K562 (cell line): Measurements from ENCODE around the gene DAP. TPM values are rescaled to one million over a fixed set of nuclear protein-coding genes. Genes with fewer than 3 reads are reported as not detected.

Experiments
- ATAC-seq: fragments of 200-7000 bp; cut with Tn5 transposase; 3 replicates; pipeline ENCODE4 v1.9.1; 2020; ENCODE audit warnings: moderate library complexity
- BruUV-seq: library from RNA; stranded (reverse); fragments of 400-500 nt; replicated peaks from 2 replicates; lab custom pipeline; 2021; lab: Mats Ljungman, UMichigan
- CTCF ChIA-PET: fragments of 300-600 bp; formaldehyde crosslinking; extraction: SDS; loops from one replicate; lab custom pipeline; 2021; ENCODE audit warnings: low intra/inter-chr PET ratio; lab: Yijun Ruan, JAX
- POLR2A ChIA-PET: fragments of 300-600, 350-650 bp; sonication (Branson Sonifier 250); formaldehyde crosslinking; extraction: SDS; loops from one replicate; lab custom pipeline; 2021; ENCODE audit warnings: antibody characterized with exemption, inconsistent platforms; lab: Yijun Ruan, JAX
- DNase-seq, 4 experiments: peaks; one replicate each; pipeline versions ENCODE4 v3.0.0 to v3.0.0-alpha.2; 2011 to 2018; ENCODE audit warnings: low spot score in 3 of 4, mixed read lengths in 3 of 4; ENCODE audit errors: extremely low read depth in 1 of 4
- FAIRE-seq: peaks from 2 replicates; lab custom pipeline; 2011; peaks lifted over from hg19 to GRCh38; lab: Jason Lieb, UNC
- H2AFZ ChIP-seq: 2 replicates; pipeline ENCODE4 v1.6.0; 2011; ENCODE audit warnings: low read depth, low read length, control low read depth, inconsistent platforms
- H3K27ac ChIP-seq: fragments of 200-600 bp; 3 replicates; pipeline ENCODE4 v1.8.0; 2011; ENCODE audit warnings: low read depth, mild to moderate bottlenecking, control low read depth, inconsistent platforms, low read length, moderate library complexity, mixed read lengths; ENCODE audit errors: extremely low read depth
- H3K27me3 ChIP-seq, 2 experiments: fragments of 300-600 bp in 1 of 2; 2 replicates in 1 of 2; 3 replicates in 1 of 2; pipeline versions ENCODE4 v1.6.0 to v1.8.0; 2011; ENCODE audit warnings: inconsistent platforms in 2 of 2, low read length in 2 of 2, mild to moderate bottlenecking in 1 of 2, mixed read lengths in 1 of 2, moderate library complexity in 1 of 2; ENCODE audit not compliant: control insufficient read depth in 2 of 2, insufficient read depth in 2 of 2
- H3K36me3 ChIP-seq: fragments of 300-600 bp; 3 replicates; pipeline ENCODE4 v1.8.0; 2011; ENCODE audit warnings: mild to moderate bottlenecking, low read length, inconsistent platforms; ENCODE audit not compliant: control insufficient read depth, insufficient read depth
- H3K4me1 ChIP-seq, 2 experiments: fragments of 200-600 bp in 1 of 2; replicated peaks in 1 of 2; 2 replicates in 1 of 2; 3 replicates in 1 of 2; pipeline versions ENCODE4 v1.5.1 to v1.8.0; 2011; ENCODE audit warnings: inconsistent platforms in 2 of 2, low read length in 2 of 2, mild to moderate bottlenecking in 1 of 2, mixed read lengths in 1 of 2, moderate library complexity in 1 of 2; ENCODE audit not compliant: control insufficient read depth in 2 of 2, insufficient read depth in 2 of 2
- H3K4me2 ChIP-seq: 2 replicates; pipeline ENCODE4 v1.6.1; 2011; ENCODE audit warnings: low read length, control low read depth, inconsistent platforms, mixed read lengths; ENCODE audit not compliant: insufficient read depth
- H3K4me3 ChIP-seq: fragments of 200-600 bp; sonication (generic), shearing (Covaris generic); 2 replicates; pipeline ENCODE4 v1.5.1; 2016; ENCODE audit warnings: control low read depth, inconsistent platforms
- H3K79me2 ChIP-seq: fragments of 200-600 bp; 3 replicates; pipeline ENCODE4 v1.8.0; 2011; ENCODE audit warnings: low read length, inconsistent platforms; ENCODE audit not compliant: control insufficient read depth, insufficient read depth
- H3K9ac ChIP-seq, 2 experiments: 2 replicates each; pipeline versions ENCODE4 v1.6.0 to v1.6.1; 2011; ENCODE audit warnings: low read depth in 2 of 2, low read length in 2 of 2, control low read depth in 1 of 2, inconsistent platforms in 1 of 2, mild to moderate bottlenecking in 1 of 2, mixed read lengths in 1 of 2; ENCODE audit not compliant: insufficient read depth in 1 of 2
- H3K9me1 ChIP-seq: one replicate; pipeline ENCODE4 v1.6.0; 2011; ENCODE audit warnings: inconsistent platforms, mild to moderate bottlenecking, low read length, moderate library complexity; ENCODE audit not compliant: control insufficient read depth, insufficient read depth
- H3K9me3 ChIP-seq: replicated peaks from 2 replicates; pipeline ENCODE4 v1.5.1; 2011; ENCODE audit warnings: low read depth, low read length, inconsistent platforms; ENCODE audit not compliant: control insufficient read depth, insufficient read depth
- H4K20me1 ChIP-seq: replicated peaks from 2 replicates; pipeline ENCODE4 v1.6.1; 2011; ENCODE audit warnings: low read length, inconsistent platforms, mixed read lengths; ENCODE audit not compliant: control insufficient read depth, insufficient read depth
- CHD7 ChIP-seq: fragments of 200-600 bp; sonication (generic); IDR thresholded peaks from one replicate; pipeline ENCODE4 v1.6.1; 2012; ENCODE audit warnings: mild to moderate bottlenecking, low read depth, low read length, inconsistent platforms
- MLX ChIP-seq, 2 experiments: fragments of 450-650 bp in 1 of 2; sonication (generic) in 1 of 2; formaldehyde crosslinking; conservative IDR thresholded peaks; 2 replicates each; pipeline versions ENCODE4 v1.4.0 to v1.8.1; 2020 to 2022; ENCODE audit warnings: mild to moderate bottlenecking in 1 of 2, missing genetic modification reagents in 1 of 2
- MTF1 ChIP-seq: fragments of 250-450 bp; sonication (Bioruptor Pico); IDR thresholded peaks from 2 replicates; pipeline ENCODE4 v1.9.0; 2021; ENCODE audit warnings: moderate library complexity, mild to moderate bottlenecking, inconsistent platforms, borderline replicate concordance
- NCOR1 ChIP-seq: fragments of 450-650 bp; IDR thresholded peaks from 2 replicates; pipeline ENCODE4 v1.6.1; 2016; ENCODE audit warnings: mild to moderate bottlenecking, moderate library complexity
- PTBP1 ChIP-seq: fragments of 200-400 bp; formaldehyde crosslinking; IDR thresholded peaks from 2 replicates; pipeline ENCODE4 v1.6.1; 2017; ENCODE audit warnings: low read depth, low read length
- SIX5 ChIP-seq, 2 experiments: IDR thresholded peaks; 2 replicates each; pipeline ENCODE4 v1.6.1; 2011; ENCODE audit warnings: low read length in 2 of 2, borderline replicate concordance in 1 of 2, low read depth in 1 of 2, mild to moderate bottlenecking in 1 of 2, moderate library complexity in 1 of 2; ENCODE audit not compliant: insufficient read depth in 1 of 2
- ZNF224 ChIP-seq: sonication (generic); formaldehyde crosslinking; IDR thresholded peaks from 2 replicates; pipeline ENCODE4 v1.8.0; 2022; ENCODE audit warnings: mild to moderate bottlenecking, missing genetic modification reagents
- ZNF431 ChIP-seq: sonication (generic); formaldehyde crosslinking; IDR thresholded peaks from 2 replicates; pipeline ENCODE4 v1.8.0; 2022; ENCODE audit warnings: mild to moderate bottlenecking, missing genetic modification reagents
- WGBS: fragments of 100-300 bp; shearing (Covaris generic); methylation state at CpG from one replicate; pipeline ENCODE4 v1.1.6; 2016; ENCODE audit warnings: low coverage, mixed read lengths; ENCODE audit not compliant: insufficient coverage; ENCODE audit errors: missing lambda C conversion rate; 5-methylcytosine and 5-hydroxymethylcytosine counted together
- in situ Hi-C: fragments of 300-500 bp; cut with MboI; formaldehyde crosslinking; loops from 4 replicates; pipeline ENCODE4 v1.15.0; 2018; ENCODE audit warnings: inconsistent platforms, mixed read lengths
- intact Hi-C: fragments of 100-400 bp; cut with micrococcal nuclease; formaldehyde crosslinking; loops from 2 replicates; pipeline ENCODE4 v1.14.2; 2022
- polyA plus RNA-seq, 8 experiments: library from polyadenylated mRNA; depleted of rRNA in 4 of 8; stranded (reverse) in 5 of 8; unstranded in 3 of 8; fragments of >200 nt; fragmentation: Nextera tagmentation in 2 of 8; fragmentation: Illumina TruSeq in 1 of 8; extraction: Ambion mirVana in 2 of 8; extraction: Trizol in 1 of 8; gene quantifications; 2 replicates each; pipeline versions ENCODE4 v1.2.1 to v1.2.3, GENCODE V29; 2011 to 2014; ENCODE audit warnings: inconsistent platforms in 1 of 8, missing spikeins in 1 of 8
- total RNA-seq, 7 experiments: library from RNA; depleted of rRNA in 6 of 7; stranded (reverse); fragments of >200 nt in 6 of 7; fragmentation: Illumina TruSeq in 2 of 7; extraction: Trizol in 2 of 7; gene quantifications; 2 replicates each; pipeline versions ENCODE4 v1.2.1 to v1.2.3, GENCODE V29; 2011 to 2021; ENCODE audit warnings: low replicate concordance in 1 of 7

Gene DAP
- total and polyA plus RNA-seq, 9 of the 15 experiments (the other 6 are each of a cell fraction or from before 2014, with no cell fraction given) = 14.1 to 151 (median 34.5) TPM

GRCh38 chr5:10699987-10700386 lies 61.0 kb downstream of the DAP start:
- peaks cover 51% of the 10 kb centered on the region for H3K36me3 ChIP-seq
- peaks cover 3% of the 10 kb centered on the region for H3K9me1 ChIP-seq
- no peaks in the 10 kb centered on the region for H3K27me3 ChIP-seq
- H4K20me1 ChIP-seq = peaks cover 37% of the 10 kb centered on the region
- peaks cover 30 to 42% of the 10 kb centered on the region in 2 experiments for H3K4me1 ChIP-seq
- ChIA-PET POLR2A (interaction anchor here (1.2 kb wide), 1 partner anchor 21 kb away, joined by 5 read pairs; no protein-coding TSS in a partner anchor), CTCF (no interaction called here)
- H2AFZ ChIP-seq = no peak overlapping the region
- in situ Hi-C loops = no loop called here
- FAIRE-seq (no peak), ATAC-seq (no peak), DNase-seq (no peak)
- H3K4me2 ChIP-seq = no peak overlapping the region
- H3K9me3 ChIP-seq = no peaks in the 10 kb centered on the region
- H3K4me3 ChIP-seq = no peak overlapping the region
- peaks cover 28% of the 10 kb centered on the region for H3K79me2 ChIP-seq
- 78% methylated on average over 8 of the region's 8 CpGs for WGBS
- no peak overlapping the region for H3K9ac ChIP-seq
- no TSS peak for BruUV-seq
- intact Hi-C loops = loop anchor here (2.0 to 10.0 kb wide), 4 partner anchors 102 to 475 kb away; no protein-coding TSS in a partner anchor
- no peak overlapping the region for H3K27ac ChIP-seq
- no peak for TF ChIP-seq MTF1 (CRISPR knock-in tag)
- TF ChIP-seq NCOR1 = no peak
- no peak for TF ChIP-seq ZNF224 (CRISPR knock-in tag)
- no peak for TF ChIP-seq MLX (CRISPR knock-in tag; conservative IDR thresholded peaks at IDR 0.05)
- no peak for TF ChIP-seq PTBP1
- no peak for TF ChIP-seq CHD7
- no peak for TF ChIP-seq ZNF431 (CRISPR knock-in tag)
- TF ChIP-seq SIX5 (IDR thresholded peaks at IDR 0.05; ENCODE audit: borderline replicate concordance in 1 of 2, insufficient read depth in 1 of 2, low read depth in 1 of 2, low read length in 2 of 2) = no peak
